Measurements from ENCODE around the gene CALY. TPM values are rescaled to one million over a fixed set of nuclear protein-coding genes. Genes with fewer than 3 reads are reported as not detected.

The CALY gene
- polyA plus RNA-seq, 4 donors = 0.24 to 0.59 TPM; not detected in 2

GRCh38 chr10:133276435-133277201 is 60.1 kb downstream of the CALY start, which contains the start of gene ADAM8:
Gene ADAM8, minus strand, starts transcription at chr10:133276868. Its CDS starts 51 bp downstream, at chr10:133276817.
- no peak for DNase-seq (ENCODE audit: low read depth in 4 of 4, low spot score in 3 of 4)

- DNase-seq (ENCODE audit: low read depth in 4 of 4, low spot score in 3 of 4) = no peak
These were observed 60.6 kb downstream of the CALY start for GRCh38 chr10:133276100-133276434.

GRCh38 chr10:133275684-133276092 is 61.0 kb downstream of the CALY start:
- DNase-seq (ENCODE audit: low read depth in 4 of 4, low spot score in 3 of 4) = no peak

- no peak for DNase-seq (ENCODE audit: low read depth in 4 of 4, low spot score in 3 of 4)
These were observed 61.7 kb downstream of the CALY start for GRCh38 chr10:133274751-133275683.

Other genes with a start within 250 kb of the CALY start
- 1 to 10 TPM in 3 of 4 donors, under 1 TPM in 1; 0.57 to 1.6 (median 1.2) TPM for gene ADGRA1, start 249.0 kb downstream of the CALY start, polyA plus RNA-seq (ENCODE audit: insufficient read length in 4 of 4)
- gene KNDC1, start 176.7 kb downstream of the CALY start, polyA plus RNA-seq (ENCODE audit: insufficient read length in 4 of 4) = 1 to 10 TPM; 2.5 to 10.0 (median 6.9) TPM
- under 1 TPM in 1 of 4 donors, not detected in 3; 0.12 TPM for gene UTF1, start 106.7 kb downstream of the CALY start, polyA plus RNA-seq (ENCODE audit: insufficient read length in 4 of 4)
- gene VENTX, start 99.0 kb downstream of the CALY start, polyA plus RNA-seq (ENCODE audit: insufficient read length in 4 of 4) = under 1 TPM; 0.10 to 0.34 (median 0.23) TPM
- 1 to 10 TPM in 3 of 4 donors, under 1 TPM in 1; 0.99 to 5.0 (median 2.1) TPM for gene ADAM8, start 60.0 kb downstream of the CALY start, polyA plus RNA-seq (ENCODE audit: insufficient read length in 4 of 4)
- 10 to 100 TPM; 45.5 to 81.2 (median 55.8) TPM for gene TUBGCP2, start 28.0 kb downstream of the CALY start, polyA plus RNA-seq (ENCODE audit: insufficient read length in 4 of 4)
- 10 to 100 TPM; 33.9 to 41.4 (median 38.0) TPM for gene ZNF511, start 28.0 kb downstream of the CALY start, polyA plus RNA-seq (ENCODE audit: insufficient read length in 4 of 4)
- 1 to 10 TPM in 3 of 4 donors, under 1 TPM in 1; 0.41 to 7.5 (median 2.3) TPM for gene PRAP1, start 10.5 kb upstream of the CALY start, polyA plus RNA-seq (ENCODE audit: insufficient read length in 4 of 4)
- 10 to 100 TPM; 10.8 to 25.1 (median 15.4) TPM for gene FUOM, start 21.1 kb upstream of the CALY start, polyA plus RNA-seq (ENCODE audit: insufficient read length in 4 of 4)
- 100 to 1,000 TPM in 3 of 4 donors, 10 to 100 TPM in 1; 63.5 to 150 (median 134) TPM for gene ECHS1, start 36.5 kb upstream of the CALY start, polyA plus RNA-seq (ENCODE audit: insufficient read length in 4 of 4)
- 1 to 10 TPM; 4.3 to 7.7 (median 4.4) TPM for gene PAOX, start 42.4 kb upstream of the CALY start, polyA plus RNA-seq (ENCODE audit: insufficient read length in 4 of 4)
- gene MTG1, start 57.3 kb upstream of the CALY start, polyA plus RNA-seq (ENCODE audit: insufficient read length in 4 of 4) = 10 to 100 TPM; 55.4 to 94.7 (median 66.1) TPM
- 1 to 10 TPM; 3.3 to 7.3 (median 3.8) TPM for gene SPRN, start 87.7 kb upstream of the CALY start, polyA plus RNA-seq (ENCODE audit: insufficient read length in 4 of 4)
- 1 to 10 TPM in 3 of 4 donors, under 1 TPM in 1; 0.86 to 3.6 (median 2.1) TPM for gene SCART1, start 117.0 kb upstream of the CALY start, polyA plus RNA-seq (ENCODE audit: insufficient read length in 4 of 4)
- 1 to 10 TPM in 2 of 4 donors, under 1 TPM in 2; 0.67 to 2.3 (median 1.1) TPM for gene CYP2E1, start 190.5 kb upstream of the CALY start, polyA plus RNA-seq (ENCODE audit: insufficient read length in 4 of 4)
- under 1 TPM; 0.20 to 0.63 (median 0.42) TPM for gene SYCE1, start 228.7 kb upstream of the CALY start, polyA plus RNA-seq (ENCODE audit: insufficient read length in 4 of 4)